Measurements from ENCODE around the gene RIMOC1. TPM values are rescaled to one million over a fixed set of nuclear protein-coding genes. Genes with fewer than 3 reads are reported as not detected.
"Not testable (repeated sequence)": the region's sequence is repeated elsewhere in the genome, so short reads cannot be mapped to it uniquely, and the experiment has no call there.

The RIMOC1 gene
- total and polyA plus RNA-seq, 7 experiments from 2014 or later = 10.8 to 40.6 (median 14.6) TPM

- Mint-ChIP-seq H3K27ac (no peak overlapping the region), H3K4me1 (peaks cover 9 to 34% (median 22%) of the 10 kb centered on the region in 7 donors), H3K36me3 (peaks cover 15 to 40% (median 27%) of the 10 kb centered on the region in 5 donors), H3K4me3 (no peak overlapping the region), H3K9me3 (peaks cover 0 to 2% (median 0%) of the 10 kb centered on the region in 11 donors), H3K27me3 (no peaks in the 10 kb centered on the region)
- DNase-seq (no peak), ATAC-seq (no peak)
- ChIA-PET CTCF (no interaction called here), POLR2A (interaction anchor here (1.1 to 5.9 kb wide), 2 partner anchors 24 to 59 kb away, joined by 3 to 54 read pairs; partner anchors contain the start of genes OXCT1 and RIMOC1)
- no peak overlapping the region for H3K27ac ChIP-seq (ENCODE audit: low read depth, low read length)
- H3K4me3 ChIP-seq (ENCODE audit: low read length) = no peak overlapping the region
- H3K9me3 ChIP-seq (ENCODE audit: control insufficient read depth in 2 of 3, low read length in 3 of 3) = no peaks in the 10 kb centered on the region
- H3K36me3 ChIP-seq (ENCODE audit: control insufficient read depth in 2 of 3, insufficient read depth in 3 of 3, low read length in 3 of 3) = no peaks in the 10 kb centered on the region
- H3K4me1 ChIP-seq (ENCODE audit: control insufficient read depth in 2 of 2, insufficient read depth in 2 of 2, low read length in 2 of 2) = peaks cover 6 to 14% of the 10 kb centered on the region in 2 donors
- no peaks in the 10 kb centered on the region for H3K27me3 ChIP-seq (ENCODE audit: control insufficient read depth in 2 of 2, insufficient read depth in 2 of 2, low read length in 2 of 2)
- intact Hi-C loops (cut with micrococcal nuclease) = loop anchor here (5.0 to 10.0 kb wide), 6 partner anchors 128 to 1673 kb away; partner anchors contain the start of genes CCDC152 (in 1 of the 2), HMGCS1 (in 1 of the 2), NNT (in 1 of the 2) and TMEM267 (in 1 of the 2)
Observed at GRCh38 chr5:41929035-41929434, 24.9 kb downstream of the RIMOC1 start.

- ATAC-seq = no peak
- POLR2A ChIA-PET = interaction anchor here (1.1 kb wide), 1 partner anchor 28 kb away, joined by 4 read pairs; the partner anchor contains the start of gene RIMOC1
- H3K4me1 Mint-ChIP-seq = peaks cover 0 to 12% (median 0%) of the 10 kb centered on the region in 7 donors
Observed at GRCh38 chr5:41932770-41933169, 28.6 kb downstream of the RIMOC1 start.

GRCh38 chr5:41935544-41935943 lies 31.4 kb downstream of the RIMOC1 start:
- H3K9me3 ChIP-seq (ENCODE audit: control insufficient read depth in 2 of 3, low read length in 3 of 3) = no peaks in the 10 kb centered on the region
- no peaks in the 10 kb centered on the region for H3K9me3 Mint-ChIP-seq
- no peak for ATAC-seq
- no peak overlapping the region for H3K27ac ChIP-seq (ENCODE audit: low read depth, low read length)
- intact Hi-C loops (cut with micrococcal nuclease) = no loop called here
- CTCF ChIA-PET = no interaction called here
- H3K27ac Mint-ChIP-seq = no peak overlapping the region
- H3K27me3 Mint-ChIP-seq = no peaks in the 10 kb centered on the region
- peaks cover 0 to 12% (median 0%) of the 10 kb centered on the region in 7 donors for H3K4me1 Mint-ChIP-seq
- DNase-seq = no peak
- H3K27me3 ChIP-seq (ENCODE audit: control insufficient read depth in 2 of 2, insufficient read depth in 2 of 2, low read length in 2 of 2) = no peaks in the 10 kb centered on the region
- H3K4me3 Mint-ChIP-seq = no peak overlapping the region
- POLR2A ChIA-PET = no interaction called here
- H3K36me3 ChIP-seq (ENCODE audit: control insufficient read depth in 2 of 3, insufficient read depth in 3 of 3, low read length in 3 of 3) = peaks cover 0 to 9% (median 7%) of the 10 kb centered on the region in 3 experiments
- no peak overlapping the region for H3K4me3 ChIP-seq (ENCODE audit: low read length)
- peaks cover 20 to 57% (median 40%) of the 10 kb centered on the region in 5 donors for H3K36me3 Mint-ChIP-seq
- H3K4me1 ChIP-seq (ENCODE audit: control insufficient read depth in 2 of 2, insufficient read depth in 2 of 2, low read length in 2 of 2) = no peaks in the 10 kb centered on the region

More at GRCh38 chr5:41932770-41933169, 28.6 kb downstream of the RIMOC1 start:
- Mint-ChIP-seq H3K4me3 (no peak overlapping the region), H3K9me3 (peaks cover 0 to 2% (median 0%) of the 10 kb centered on the region in 11 donors), H3K27ac (no peak overlapping the region), H3K27me3 (no peaks in the 10 kb centered on the region), H3K36me3 (peaks cover 19 to 60% (median 34%) of the 10 kb centered on the region in 5 donors)
- DNase-seq = no peak
- Histone ChIP-seq H3K4me3 (ENCODE audit: low read length) (no peak overlapping the region), H3K36me3 (ENCODE audit: control insufficient read depth in 2 of 3, insufficient read depth in 3 of 3, low read length in 3 of 3) (peaks cover 0 to 9% (median 7%) of the 10 kb centered on the region in 3 experiments), H3K9me3 (ENCODE audit: control insufficient read depth in 2 of 3, low read length in 3 of 3) (no peaks in the 10 kb centered on the region), H3K27me3 (ENCODE audit: control insufficient read depth in 2 of 2, insufficient read depth in 2 of 2, low read length in 2 of 2) (no peaks in the 10 kb centered on the region), H3K4me1 (ENCODE audit: control insufficient read depth in 2 of 2, insufficient read depth in 2 of 2, low read length in 2 of 2) (no peaks in the 10 kb centered on the region), H3K27ac (ENCODE audit: low read depth, low read length) (no peak overlapping the region)
- CTCF ChIA-PET = no interaction called here
- intact Hi-C loops (cut with micrococcal nuclease) = no loop called here

- H3K27me3 Mint-ChIP-seq = no peaks in the 10 kb centered on the region
- no peaks in the 10 kb centered on the region for H3K4me1 ChIP-seq (ENCODE audit: control insufficient read depth in 2 of 2, insufficient read depth in 2 of 2, low read length in 2 of 2)
- H3K4me1 Mint-ChIP-seq = peaks cover 0 to 1% (median 0%) of the 10 kb centered on the region in 7 donors
- no peak overlapping the region for H3K4me3 ChIP-seq (ENCODE audit: low read length)
- H3K9me3 ChIP-seq (ENCODE audit: control insufficient read depth in 2 of 3, low read length in 3 of 3) = no peaks in the 10 kb centered on the region
- H3K27ac ChIP-seq (ENCODE audit: low read depth, low read length) = no peak overlapping the region
- H3K36me3 Mint-ChIP-seq = peaks cover 6 to 37% (median 18%) of the 10 kb centered on the region in 5 donors
- ChIA-PET CTCF (no interaction called here), POLR2A (no interaction called here)
- no peaks in the 10 kb centered on the region for H3K27me3 ChIP-seq (ENCODE audit: control insufficient read depth in 2 of 2, insufficient read depth in 2 of 2, low read length in 2 of 2)
- no peaks in the 10 kb centered on the region for H3K9me3 Mint-ChIP-seq
- no peak overlapping the region for H3K27ac Mint-ChIP-seq
- H3K4me3 Mint-ChIP-seq = no peak overlapping the region
- ATAC-seq (no peak), DNase-seq (no peak)
- intact Hi-C loops (cut with micrococcal nuclease) = no loop called here
- H3K36me3 ChIP-seq (ENCODE audit: control insufficient read depth in 2 of 3, insufficient read depth in 3 of 3, low read length in 3 of 3) = peaks cover 0 to 3% (median 2%) of the 10 kb centered on the region in 3 experiments
Observed at GRCh38 chr5:41940641-41941040, 36.5 kb downstream of the RIMOC1 start.

- CTCF ChIA-PET; H3K36me3 ChIP-seq (ENCODE audit: control insufficient read depth in 2 of 3, insufficient read depth in 3 of 3, low read length in 3 of 3); ATAC-seq; intact Hi-C loops (cut with micrococcal nuclease); H3K27me3 ChIP-seq (ENCODE audit: control insufficient read depth in 2 of 2, insufficient read depth in 2 of 2, low read length in 2 of 2); H3K27ac ChIP-seq (ENCODE audit: low read depth, low read length); POLR2A ChIA-PET; H3K4me3 ChIP-seq (ENCODE audit: low read length); H3K27ac Mint-ChIP-seq; H3K4me1 Mint-ChIP-seq; H3K4me3 Mint-ChIP-seq; H3K4me1 ChIP-seq (ENCODE audit: control insufficient read depth in 2 of 2, insufficient read depth in 2 of 2, low read length in 2 of 2); DNase-seq; H3K27me3 Mint-ChIP-seq; H3K9me3 ChIP-seq (ENCODE audit: control insufficient read depth in 2 of 3, low read length in 3 of 3): not testable (repeated sequence)
- Mint-ChIP-seq H3K9me3 (peaks cover 2 to 29% (median 6%) of the 10 kb centered on the region in 11 donors), H3K36me3 (peaks cover 0 to 15% (median 11%) of the 10 kb centered on the region in 5 donors)
Observed at GRCh38 chr5:41945332-41945955, 41.3 kb downstream of the RIMOC1 start.

GRCh38 chr5:41951224-41951623 lies 47.1 kb downstream of the RIMOC1 start:
- DNase-seq = no peak
- peaks cover 0 to 12% (median 3%) of the 10 kb centered on the region in 5 donors for H3K27me3 Mint-ChIP-seq
- CTCF ChIA-PET = no interaction called here
- no peak for ATAC-seq
- Histone ChIP-seq H3K27ac (ENCODE audit: low read depth, low read length) (no peak overlapping the region), H3K27me3 (ENCODE audit: control insufficient read depth in 2 of 2, insufficient read depth in 2 of 2, low read length in 2 of 2) (no peaks in the 10 kb centered on the region), H3K4me3 (ENCODE audit: low read length) (no peak overlapping the region), H3K9me3 (ENCODE audit: control insufficient read depth in 2 of 3, low read length in 3 of 3) (no peaks in the 10 kb centered on the region), H3K4me1 (ENCODE audit: control insufficient read depth in 2 of 2, insufficient read depth in 2 of 2, low read length in 2 of 2) (no peaks in the 10 kb centered on the region), H3K36me3 (ENCODE audit: control insufficient read depth in 2 of 3, insufficient read depth in 3 of 3, low read length in 3 of 3) (no peaks in the 10 kb centered on the region)
- H3K4me1 Mint-ChIP-seq = no peaks in the 10 kb centered on the region
- H3K27ac Mint-ChIP-seq = no peak overlapping the region
- H3K9me3 Mint-ChIP-seq = peaks cover 3 to 34% (median 10%) of the 10 kb centered on the region in 11 donors
- peaks cover 0 to 5% (median 3%) of the 10 kb centered on the region in 5 donors for H3K36me3 Mint-ChIP-seq
- H3K4me3 Mint-ChIP-seq = no peak overlapping the region
- POLR2A ChIA-PET = no interaction called here
- intact Hi-C loops (cut with micrococcal nuclease) = no loop called here

Data from naive thymus-derived CD4-positive, alpha-beta T cell (primary cell).